Measurements from ENCODE around the gene SLC35G2.
A peak's percentile ranks its signal among the peaks of the same experiment; 100 is the strongest.

Gene SLC35G2

GRCh38 chr3:136818769-136819391 is at the start of gene SLC35G2:
Gene SLC35G2, plus strand, starts transcription at chr3:136819126. Its CDS starts 35,335 bp downstream, at chr3:136854461.
- no peak for DNase-seq (ENCODE audit: low read depth)
- peak within 1 kb of the TSS; percentile 83 for H3K4me3 ChIP-seq (ENCODE audit: control insufficient read depth, low read depth, low read length)
- TF ChIP-seq, protein P1, sequence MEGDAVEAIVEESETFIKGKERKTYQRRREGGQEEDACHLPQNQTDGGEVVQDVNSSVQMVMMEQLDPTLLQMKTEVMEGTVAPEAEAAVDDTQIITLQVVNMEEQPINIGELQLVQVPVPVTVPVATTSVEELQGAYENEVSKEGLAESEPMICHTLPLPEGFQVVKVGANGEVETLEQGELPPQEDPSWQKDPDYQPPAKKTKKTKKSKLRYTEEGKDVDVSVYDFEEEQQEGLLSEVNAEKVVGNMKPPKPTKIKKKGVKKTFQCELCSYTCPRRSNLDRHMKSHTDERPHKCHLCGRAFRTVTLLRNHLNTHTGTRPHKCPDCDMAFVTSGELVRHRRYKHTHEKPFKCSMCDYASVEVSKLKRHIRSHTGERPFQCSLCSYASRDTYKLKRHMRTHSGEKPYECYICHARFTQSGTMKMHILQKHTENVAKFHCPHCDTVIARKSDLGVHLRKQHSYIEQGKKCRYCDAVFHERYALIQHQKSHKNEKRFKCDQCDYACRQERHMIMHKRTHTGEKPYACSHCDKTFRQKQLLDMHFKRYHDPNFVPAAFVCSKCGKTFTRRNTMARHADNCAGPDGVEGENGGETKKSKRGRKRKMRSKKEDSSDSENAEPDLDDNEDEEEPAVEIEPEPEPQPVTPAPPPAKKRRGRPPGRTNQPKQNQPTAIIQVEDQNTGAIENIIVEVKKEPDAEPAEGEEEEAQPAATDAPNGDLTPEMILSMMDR (IDR thresholded peaks at IDR 0.05; ENCODE audit: control insufficient read depth, insufficient read depth, low read depth, low read length, missing control alignments): no peak

DNA sequence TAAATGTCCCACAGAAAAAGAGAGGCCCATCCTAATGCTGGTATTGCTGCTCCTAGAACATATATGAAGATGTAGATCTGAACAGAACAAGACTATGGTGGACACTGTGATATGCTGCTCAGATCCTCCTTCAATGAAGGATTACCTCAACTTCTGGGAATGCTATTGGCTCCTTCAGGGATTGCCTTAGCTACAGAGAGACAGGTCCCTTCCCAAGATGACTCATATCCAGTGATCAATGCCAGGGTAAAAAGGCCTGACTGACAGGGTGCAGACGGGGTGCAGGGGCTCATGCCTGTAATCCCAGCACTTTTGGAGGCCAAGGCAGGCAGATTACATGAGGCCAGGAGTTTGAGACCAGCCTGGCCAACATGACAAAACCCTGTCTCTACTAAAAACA is 46.2 kb upstream of the SLC35G2 start:
- DNase-seq (ENCODE audit: low read depth): no peak
- H3K4me3 ChIP-seq (ENCODE audit: control insufficient read depth, low read depth, low read length): no peak overlapping the region
- TF ChIP-seq, protein P1 (IDR thresholded peaks at IDR 0.05; ENCODE audit: control insufficient read depth, insufficient read depth, low read depth, low read length, missing control alignments): no peak

GRCh38 chr3:136778865-136779264 is 40.1 kb upstream of the SLC35G2 start:
- DNase-seq (ENCODE audit: low read depth): no peak
- TF ChIP-seq, protein P1 (IDR thresholded peaks at IDR 0.05; ENCODE audit: control insufficient read depth, insufficient read depth, low read depth, low read length, missing control alignments): no peak
- H3K4me3 ChIP-seq (ENCODE audit: control insufficient read depth, low read depth, low read length): no peak overlapping the region

DNA sequence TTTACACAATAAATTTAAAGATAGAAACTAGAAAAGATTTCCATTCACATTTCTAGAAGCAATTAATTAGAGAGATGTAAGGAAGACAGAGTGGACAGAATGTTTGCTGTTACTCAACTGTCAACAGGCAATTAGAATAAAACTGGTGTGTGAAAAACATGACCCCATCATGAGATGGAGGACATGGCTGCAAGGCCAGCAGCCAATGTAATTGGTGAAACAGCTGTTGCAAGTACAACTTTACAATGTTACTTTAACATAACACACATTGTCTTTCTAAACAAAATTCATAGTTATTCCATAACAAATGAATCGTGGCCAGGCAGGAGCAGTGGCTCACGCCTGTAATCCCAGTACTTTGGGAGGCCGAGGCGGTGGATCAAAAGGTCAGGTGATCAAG is 38.2 kb upstream of the SLC35G2 start:
- no peak for DNase-seq (ENCODE audit: low read depth)
- TF ChIP-seq, protein P1 (IDR thresholded peaks at IDR 0.05; ENCODE audit: control insufficient read depth, insufficient read depth, low read depth, low read length, missing control alignments): no peak
- no peak overlapping the region for H3K4me3 ChIP-seq (ENCODE audit: control insufficient read depth, low read depth, low read length)

DNA sequence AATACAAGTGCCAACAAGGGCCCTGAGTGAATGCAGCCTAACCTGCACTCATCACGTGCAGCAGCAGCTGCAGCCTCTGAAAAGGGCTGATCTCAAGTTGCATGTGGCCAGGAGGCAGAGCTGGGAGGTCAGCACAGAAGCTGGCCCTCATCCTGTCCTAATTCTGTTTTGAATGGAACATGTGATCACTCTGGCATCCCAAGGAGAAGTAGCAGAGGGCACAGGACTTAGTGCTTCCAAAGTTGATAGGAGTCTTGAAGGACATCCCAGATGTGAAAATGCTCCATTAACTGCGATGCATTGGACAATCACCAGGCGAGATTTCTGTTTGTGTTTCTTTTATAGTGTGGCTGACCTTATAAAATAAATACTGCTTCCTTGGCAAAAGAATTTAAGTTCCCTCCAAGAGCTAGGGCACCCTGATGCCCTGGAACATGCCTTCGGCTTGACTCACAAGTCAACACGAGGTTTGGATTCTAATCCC is 35.2 kb upstream of the SLC35G2 start:
- TF ChIP-seq, protein P1 (IDR thresholded peaks at IDR 0.05; ENCODE audit: control insufficient read depth, insufficient read depth, low read depth, low read length, missing control alignments): no peak
- no peak overlapping the region for H3K4me3 ChIP-seq (ENCODE audit: control insufficient read depth, low read depth, low read length)
- DNase-seq (ENCODE audit: low read depth): no peak

GRCh38 chr3:136787349-136787748 is 31.6 kb upstream of the SLC35G2 start:
- DNase-seq (ENCODE audit: low read depth): no peak
- H3K4me3 ChIP-seq (ENCODE audit: control insufficient read depth, low read depth, low read length): no peak overlapping the region; the same call in 1 of the 2 replicates
- TF ChIP-seq, protein P1 (IDR thresholded peaks at IDR 0.05; ENCODE audit: control insufficient read depth, insufficient read depth, low read depth, low read length, missing control alignments): no peak

Measured in AG09309 (cell line).